RWPE1 (cell line): ENCODE data around the gene ULK4.
"Not testable (repeated sequence)": the region's sequence is repeated elsewhere in the genome, so short reads cannot be mapped to it uniquely, and the experiment has no call there.

Source experiments
- CTCF ChIA-PET: fragments of 350-600 bp; sonication (Branson Sonifier 250); formaldehyde crosslinking; extraction: SDS; loops from one replicate; lab custom pipeline; 2021; lab: Yijun Ruan, JAX
- POLR2A ChIA-PET: fragments of 400-600 bp; formaldehyde crosslinking; extraction: SDS; loops from one replicate; lab custom pipeline; 2020; ENCODE audit warnings: antibody characterized with exemption; ENCODE audit not compliant: low non-redundant PET; lab: Yijun Ruan, JAX
- DNase-seq: peaks from one replicate; pipeline ENCODE4 v3.0.0; 2012; ENCODE audit warnings: low spot score
- H3K27ac ChIP-seq: fragments of 450-650 bp; 2 replicates; pipeline ENCODE4 v1.5.1; 2017
- CTCF ChIP-seq: fragments of 450-650 bp; conservative IDR thresholded peaks from 2 replicates; pipeline ENCODE4 v1.5.1; 2017; ENCODE audit warnings: low read depth, mild to moderate bottlenecking

The ULK4 gene

GRCh38 chr3:41726891-41727290, 235.0 kb downstream of the ULK4 start:
- ChIA-PET POLR2A (no interaction called here), CTCF (no interaction called here)
- TF ChIP-seq CTCF: no peak
- no peak overlapping the region for H3K27ac ChIP-seq
- DNase-seq: no peak

- ChIA-PET POLR2A (no interaction called here), CTCF (no interaction called here)
- no peak overlapping the region for H3K27ac ChIP-seq
- TF ChIP-seq CTCF: no peak
- no peak for DNase-seq
Observed at GRCh38 chr3:41717641-41718040, 244.3 kb downstream of the ULK4 start.

GRCh38 chr3:41716471-41716870, 245.4 kb downstream of the ULK4 start:
- ChIA-PET POLR2A (no interaction called here), CTCF (interaction anchor here (0.6 to 0.8 kb wide), 2 partner anchors 844 to 997 kb away, joined by 3 read pairs; no protein-coding TSS in a partner anchor)
- peak; percentile 5 for DNase-seq
- no peak overlapping the region for H3K27ac ChIP-seq
- peak; percentile 56; the same call in 1 of the 2 replicates for TF ChIP-seq CTCF

DNA sequence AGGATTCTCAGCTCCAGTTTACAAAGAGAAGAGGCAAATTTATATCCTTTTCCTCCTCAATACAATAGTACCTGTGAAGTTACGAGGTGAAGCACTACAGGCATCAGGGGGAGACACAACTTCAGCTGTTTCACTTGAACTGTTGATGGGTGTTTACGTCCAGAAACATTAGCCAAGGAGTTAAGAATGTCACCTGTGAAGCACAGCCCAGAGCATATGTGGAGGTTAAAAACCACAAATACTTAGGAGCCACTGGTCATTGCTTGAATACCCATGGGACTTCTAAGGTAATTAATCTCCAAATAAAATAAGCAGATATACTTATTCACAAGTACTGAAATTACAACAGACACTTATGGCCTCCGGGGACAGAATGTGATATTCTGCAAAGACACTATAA, 246.5 kb downstream of the ULK4 start:
- no peak overlapping the region for H3K27ac ChIP-seq
- ChIA-PET POLR2A (no interaction called here), CTCF (no interaction called here)
- no peak for DNase-seq
- no peak for TF ChIP-seq CTCF

- ChIA-PET CTCF (interaction anchor here (0.7 kb wide), 2 partner anchors 167 to 871 kb away, joined by 3 read pairs; no protein-coding TSS in a partner anchor), POLR2A (no interaction called here)
- no peak overlapping the region for H3K27ac ChIP-seq
- TF ChIP-seq CTCF: no peak
- no peak for DNase-seq
Observed at GRCh38 chr3:41711651-41712050, 250.3 kb downstream of the ULK4 start.

DNA sequence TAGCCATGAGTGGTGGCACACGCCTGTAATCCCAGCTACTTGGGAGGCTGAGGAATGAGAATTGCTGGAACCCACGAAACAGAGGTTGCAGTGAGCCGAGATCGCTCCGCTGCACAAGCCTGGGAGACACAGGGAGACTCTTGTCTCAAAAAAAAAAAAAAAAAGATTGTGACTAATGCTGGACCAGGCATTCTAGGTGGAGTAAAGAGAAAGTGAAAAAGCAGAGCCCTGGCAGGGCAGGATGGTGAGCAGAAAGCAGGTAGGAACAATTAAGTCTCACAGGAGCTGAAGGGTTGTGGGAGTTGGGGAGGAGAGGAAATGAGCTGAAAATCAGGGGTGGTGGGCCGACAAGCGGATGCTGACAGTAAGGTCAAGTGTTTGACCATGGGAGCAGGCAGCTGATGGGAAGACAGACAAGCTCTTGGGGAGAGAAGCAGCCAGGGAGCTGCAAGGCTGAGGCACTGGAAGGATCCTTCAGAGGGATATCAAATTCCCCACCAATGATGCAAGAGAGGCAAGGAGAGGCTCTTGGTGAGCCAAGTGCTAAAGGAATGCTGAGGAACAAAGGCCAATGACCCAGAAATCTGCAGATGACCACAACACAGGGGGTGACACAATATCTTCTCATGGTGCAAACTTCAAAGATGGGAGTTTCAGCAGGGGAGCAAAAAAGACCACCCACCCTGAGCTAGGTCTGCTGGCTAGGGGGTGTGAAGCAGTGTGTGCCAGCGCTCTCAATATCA, 251.1 kb downstream of the ULK4 start:
- CTCF ChIA-PET: interaction anchor here (0.6 kb wide), 1 partner anchor 9 kb away, joined by 3 read pairs; no protein-coding TSS in a partner anchor

GRCh38 chr3:41709213-41709612, 252.7 kb downstream of the ULK4 start:
- CTCF ChIA-PET, H3K27ac ChIP-seq, DNase-seq, POLR2A ChIA-PET: not testable (repeated sequence)

More for the DNA sequence above, 251.1 kb downstream of the ULK4 start:
- TF ChIP-seq CTCF: no peak
- POLR2A ChIA-PET: no interaction called here
- no peak overlapping the region for H3K27ac ChIP-seq
- DNase-seq: no peak
